ENCODE data around the gene SDS.

- TF ChIP-seq CTCF (IDR thresholded peaks at IDR 0.05) (no peak), POLR2A (IDR thresholded peaks at IDR 0.05) (no peak)
Observed at GRCh38 chr12:113381220-113381619, 22.5 kb downstream of the SDS start.

Data from ovary (tissue), 3 donors.